IMR-90 (cell line): ENCODE measurements around the gene SYNE1. TPM values are rescaled to one million over a fixed set of nuclear protein-coding genes. Genes with fewer than 3 reads are reported as not detected.
A peak's percentile ranks its signal among the peaks of the same experiment; 100 is the strongest.

Source experiments
- ATAC-seq: fragments of 200-7000 bp; cut with Tn5 transposase; 2 replicates; pipeline ENCODE4 v1.9.1; 2020; ENCODE audit warnings: low read depth, mild to moderate bottlenecking, moderate library complexity
- BruUV-seq: library from RNA; stranded (reverse); fragments of 400-500 nt; replicated peaks from 2 replicates; lab custom pipeline; 2021; lab: Mats Ljungman, UMichigan
- CTCF ChIA-PET: fragments of 300-600 bp; formaldehyde crosslinking; extraction: SDS; loops from one replicate; lab custom pipeline; 2021; ENCODE audit warnings: antibody characterized with exemption; lab: Yijun Ruan, JAX
- POLR2A ChIA-PET: fragments of 300-600 bp; sonication (Branson Sonifier 250); formaldehyde crosslinking; loops from one replicate; lab custom pipeline; 2022; ENCODE audit warnings: antibody characterized with exemption; ENCODE audit not compliant: unreplicated experiment; lab: Charles Lee
- DNase-seq: peaks from one replicate; pipeline ENCODE4 v3.0.0; 2013
- H2AFZ ChIP-seq: replicated peaks from 2 replicates; pipeline ENCODE3; 2013; ENCODE audit warnings: low read length, mild to moderate bottlenecking; ENCODE audit not compliant: poor library complexity
- H2AK5ac ChIP-seq: 2 replicates; pipeline ENCODE4 v1.6.1; 2013; ENCODE audit warnings: low read depth, low read length, inconsistent platforms
- H2AK9ac ChIP-seq: replicated peaks from 2 replicates; pipeline ENCODE3; 2013; ENCODE audit warnings: mild to moderate bottlenecking, low read depth, low read length, moderate library complexity; ENCODE audit not compliant: poor library complexity
- H2BK120ac ChIP-seq: 2 replicates; pipeline ENCODE4 v1.6.1; 2013; ENCODE audit warnings: low read depth, low read length, inconsistent platforms
- H2BK15ac ChIP-seq: 3 replicates; pipeline ENCODE4 v1.6.1; 2013; ENCODE audit warnings: low read depth, low read length, inconsistent platforms
- H2BK20ac ChIP-seq: 2 replicates; pipeline ENCODE4 v1.6.1; 2013; ENCODE audit warnings: low read depth, mild to moderate bottlenecking, inconsistent platforms, low read length, moderate library complexity
- H2BK5ac ChIP-seq: 2 replicates; pipeline ENCODE4 v1.6.1; 2013; ENCODE audit warnings: mild to moderate bottlenecking, low read depth, low read length, inconsistent platforms; ENCODE audit not compliant: poor library complexity, severe bottlenecking
- H3K14ac ChIP-seq: replicated peaks from 2 replicates; pipeline ENCODE4 v1.6.1; 2013; ENCODE audit warnings: low read depth, low read length, inconsistent platforms
- H3K18ac ChIP-seq: 2 replicates; pipeline ENCODE4 v1.6.1; 2013; ENCODE audit warnings: low read depth, low read length, control low read depth
- H3K23ac ChIP-seq: 2 replicates; pipeline ENCODE4 v1.6.1; 2013; ENCODE audit warnings: low read depth, low read length, inconsistent platforms
- H3K27ac ChIP-seq: 2 replicates; pipeline ENCODE4 v1.5.1; 2013; ENCODE audit warnings: mild to moderate bottlenecking, control low read depth, low read length; ENCODE audit not compliant: insufficient read depth
- H3K27me3 ChIP-seq: 2 replicates; pipeline ENCODE4 v1.6.1; 2013; ENCODE audit warnings: low read length; ENCODE audit not compliant: control insufficient read depth, insufficient read depth
- H3K36me3 ChIP-seq: 2 replicates; pipeline ENCODE4 v1.6.1; 2013; ENCODE audit warnings: low read length, mixed read lengths; ENCODE audit not compliant: control insufficient read depth, insufficient read depth
- H3K4ac ChIP-seq: 2 replicates; pipeline ENCODE4 v1.6.1; 2013; ENCODE audit warnings: low read depth, low read length, inconsistent platforms
- H3K4me1 ChIP-seq: 2 replicates; pipeline ENCODE4 v1.6.1; 2013; ENCODE audit warnings: low read length, mixed read lengths; ENCODE audit not compliant: control insufficient read depth, insufficient read depth
- H3K4me2 ChIP-seq: 2 replicates; pipeline ENCODE4 v1.6.1; 2013; ENCODE audit warnings: low read depth, mild to moderate bottlenecking, control low read depth, low read length, moderate library complexity
- H3K4me3 ChIP-seq: 2 replicates; pipeline ENCODE4 v1.5.1; 2013; ENCODE audit warnings: low read depth, mild to moderate bottlenecking, control low read depth, low read length, moderate library complexity; ENCODE audit not compliant: insufficient read depth
- H3K56ac ChIP-seq: 2 replicates; pipeline ENCODE4 v1.6.1; 2013; ENCODE audit warnings: low read length, inconsistent platforms; ENCODE audit not compliant: insufficient read depth; ENCODE audit errors: extremely low read depth
- H3K79me1 ChIP-seq, 2 experiments: 2 replicates each; pipeline ENCODE4 v1.6.1; 2013; ENCODE audit warnings: low read length in 2 of 2, inconsistent platforms in 1 of 2, low read depth in 1 of 2
- H3K9ac ChIP-seq: 2 replicates; pipeline ENCODE4 v1.6.1; 2013; ENCODE audit warnings: low read depth, low read length, control low read depth
- H3K9me1 ChIP-seq: 2 replicates; pipeline ENCODE4 v1.6.1; 2013; ENCODE audit warnings: low read length, inconsistent platforms; ENCODE audit not compliant: insufficient read depth
- H3K9me3 ChIP-seq: 2 replicates; pipeline ENCODE4 v1.6.1; 2013; ENCODE audit warnings: low read length; ENCODE audit not compliant: control insufficient read depth, insufficient read depth
- H4K20me1 ChIP-seq: 2 replicates; pipeline ENCODE4 v1.6.1; 2013; ENCODE audit warnings: low read length, inconsistent platforms; ENCODE audit not compliant: insufficient read depth
- H4K5ac ChIP-seq: 2 replicates; pipeline ENCODE4 v1.6.1; 2013; ENCODE audit warnings: mild to moderate bottlenecking, low read depth, low read length, control low read depth
- H4K8ac ChIP-seq, 2 experiments: 2 replicates each; pipeline ENCODE4 v1.6.1; 2013; ENCODE audit warnings: low read depth in 2 of 2, low read length in 2 of 2, control low read depth in 1 of 2, inconsistent platforms in 1 of 2
- H4K91ac ChIP-seq: 2 replicates; pipeline ENCODE4 v1.6.1; 2013; ENCODE audit warnings: low read depth, low read length, inconsistent platforms; ENCODE audit not compliant: insufficient read depth
- CHD1 ChIP-seq: IDR thresholded peaks from 2 replicates; pipeline ENCODE4 v1.6.1; 2012; ENCODE audit warnings: low read depth, low read length, improper control_type of control experiment
- MAZ ChIP-seq: IDR thresholded peaks from 2 replicates; pipeline ENCODE4 v1.6.1; 2012; ENCODE audit warnings: low read depth, mild to moderate bottlenecking, low read length, improper control_type of control experiment, moderate library complexity, borderline replicate concordance
- MXI1 ChIP-seq: IDR thresholded peaks from 2 replicates; pipeline ENCODE4 v1.6.1; 2012; ENCODE audit warnings: low read depth, mild to moderate bottlenecking, low read length, moderate library complexity, borderline replicate concordance
- NFE2L2 ChIP-seq: fragments of 150-350 bp; IDR thresholded peaks from 2 replicates; pipeline ENCODE4 v1.6.1; 2016; ENCODE audit warnings: low read depth, mild to moderate bottlenecking, low read length
- POLR2A ChIP-seq: IDR thresholded peaks from 2 replicates; pipeline ENCODE4 v1.6.1; 2012; ENCODE audit warnings: mild to moderate bottlenecking, low read depth, low read length
- RCOR1 ChIP-seq: IDR thresholded peaks from 2 replicates; pipeline ENCODE4 v1.6.1; 2012; ENCODE audit warnings: mild to moderate bottlenecking, low read length, improper control_type of control experiment; ENCODE audit not compliant: insufficient replicate concordance
- WGBS, 2 experiments: methylation state at CpG; one replicate each; pipeline versions ENCODE4 v1.1.5 to v1.1.7; 2013; ENCODE audit warnings: missing lambda C conversion rate in 2 of 2; ENCODE audit not compliant: insufficient read length in 1 of 2; ENCODE audit errors: extremely low coverage in 2 of 2; 5-methylcytosine and 5-hydroxymethylcytosine counted together
- dilution Hi-C: fragments of 300-500 bp; cut with HindIII; formaldehyde crosslinking; loops from one replicate; pipeline ENCODE4 v1.14.3; 2018; ENCODE audit warnings: low sequenced_read_pairs; ENCODE audit not compliant: unreplicated experiment
- in situ Hi-C: fragments of 300-500 bp; cut with MboI; formaldehyde crosslinking; loops from 3 replicates; pipeline ENCODE4 v1.14.3; 2019; ENCODE audit warnings: low sequenced_read_pairs, inconsistent platforms, mixed read lengths
- intact Hi-C: fragments of 100-400 bp; cut with micrococcal nuclease; formaldehyde crosslinking; loops from 2 replicates; pipeline ENCODE4 v1.10.0; 2022
- polyA plus RNA-seq, 3 experiments: library from polyadenylated mRNA; depleted of rRNA; stranded (reverse); fragments of >200 nt; gene quantifications; 2 replicates each; pipeline ENCODE4 v1.2.3, GENCODE V29; 2012; ENCODE audit warnings: low replicate concordance in 1 of 3
- total RNA-seq: library from RNA; depleted of rRNA; stranded (reverse); fragments of >200 nt; gene quantifications from 2 replicates; pipeline ENCODE4 v1.2.3, GENCODE V29; 2012

Gene SYNE1
- total and polyA plus RNA-seq, 2 of the 4 experiments (the other 2 are of a cell fraction): 34.1 to 159 TPM

- Histone ChIP-seq H2AK5ac (no peak overlapping the region), H3K4me3 (no peak overlapping the region), H3K79me1 (no peaks in the 10 kb centered on the region), H4K8ac (no peak overlapping the region), H3K27ac (peak overlapping the region; percentile 4; the same call in 1 of the 2 replicates), H3K4me2 (no peak overlapping the region; the same call in 1 of the 2 replicates), H3K4me1 (no peaks in the 10 kb centered on the region; the same call in 1 of the 2 replicates), H3K23ac (no peak overlapping the region), H3K36me3 (peaks cover 2% of the 10 kb centered on the region; the same call in 1 of the 2 replicates), H3K9me1 (peaks cover under 1% of the 10 kb centered on the region; the same call in 1 of the 2 replicates), H3K9me3 (no peaks in the 10 kb centered on the region), H3K27me3 (no peaks in the 10 kb centered on the region), H4K91ac (no peak overlapping the region), H3K9ac (no peak overlapping the region), H3K4ac (no peak overlapping the region), H4K5ac (no peak overlapping the region), H2BK20ac (no peak overlapping the region), H3K14ac (no peak overlapping the region), H2BK5ac (no peak overlapping the region), H2AK9ac (no peak overlapping the region), H2BK120ac (no peak overlapping the region), H4K20me1 (no peaks in the 10 kb centered on the region), H2BK15ac (no peak overlapping the region), H2AFZ (no peak overlapping the region), H3K18ac (no peak overlapping the region), H3K56ac (no peak overlapping the region)
- dilution Hi-C loops (no loop called here), intact Hi-C loops (no loop called here), in situ Hi-C loops (no loop called here)
- BruUV-seq: no TSS peak
- DNase-seq (peak; percentile 25), ATAC-seq (peak; percentile 62)
- TF ChIP-seq MXI1 (no peak), POLR2A (no peak), CHD1 (no peak), NFE2L2 (no peak), RCOR1 (no peak), MAZ (no peak)
- POLR2A ChIA-PET: no interaction called here
- CTCF ChIA-PET: no interaction called here
- 60% methylated on average over 1 of the region's 5 CpGs; no CpG with 5 or more reads in 1 of the 2 experiments for WGBS, 2 experiments
Observed at GRCh38 chr6:152399399-152399798, 237.8 kb downstream of the SYNE1 start.
